Measurements from ENCODE around the gene BRCA2. TPM values are rescaled to one million over a fixed set of nuclear protein-coding genes. Genes with fewer than 3 reads are reported as not detected.

BRCA2 gene
- total RNA-seq, 4 donors from 2014 or later: 0.49 to 2.1 (median 0.90) TPM

DNA sequence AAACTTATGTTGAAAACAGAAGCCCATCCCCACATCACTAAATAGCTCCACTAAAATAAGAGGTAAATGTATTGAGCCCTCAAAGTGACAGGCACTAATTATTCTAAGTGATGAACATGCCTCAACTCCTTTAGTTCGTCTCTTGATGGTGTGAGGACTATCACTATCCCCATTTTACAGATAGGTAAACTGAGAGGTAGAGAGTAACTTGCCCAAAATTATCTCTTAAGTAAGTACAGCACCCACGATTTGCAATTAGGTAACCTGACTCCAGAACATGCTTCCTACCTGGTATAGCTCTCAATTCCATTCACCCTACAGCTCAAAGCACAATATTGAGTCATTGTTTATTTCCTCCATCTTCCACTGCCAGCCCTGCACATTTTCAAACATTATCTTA, 12.8 kb upstream of the BRCA2 start:
- intact Hi-C loops (cut with DNase I; ENCODE audit: low total_unique reads): loop anchor here (10.0 kb wide), 1 partner anchor 268 kb away; the partner anchor contains the start of gene FRY
- H3K4me3 ChIP-seq (ENCODE audit: low read depth, poor library complexity, severe bottlenecking): no peak overlapping the region
- no peak for TF ChIP-seq POLR2A (IDR thresholded peaks at IDR 0.05)
- TF ChIP-seq, protein P1, sequence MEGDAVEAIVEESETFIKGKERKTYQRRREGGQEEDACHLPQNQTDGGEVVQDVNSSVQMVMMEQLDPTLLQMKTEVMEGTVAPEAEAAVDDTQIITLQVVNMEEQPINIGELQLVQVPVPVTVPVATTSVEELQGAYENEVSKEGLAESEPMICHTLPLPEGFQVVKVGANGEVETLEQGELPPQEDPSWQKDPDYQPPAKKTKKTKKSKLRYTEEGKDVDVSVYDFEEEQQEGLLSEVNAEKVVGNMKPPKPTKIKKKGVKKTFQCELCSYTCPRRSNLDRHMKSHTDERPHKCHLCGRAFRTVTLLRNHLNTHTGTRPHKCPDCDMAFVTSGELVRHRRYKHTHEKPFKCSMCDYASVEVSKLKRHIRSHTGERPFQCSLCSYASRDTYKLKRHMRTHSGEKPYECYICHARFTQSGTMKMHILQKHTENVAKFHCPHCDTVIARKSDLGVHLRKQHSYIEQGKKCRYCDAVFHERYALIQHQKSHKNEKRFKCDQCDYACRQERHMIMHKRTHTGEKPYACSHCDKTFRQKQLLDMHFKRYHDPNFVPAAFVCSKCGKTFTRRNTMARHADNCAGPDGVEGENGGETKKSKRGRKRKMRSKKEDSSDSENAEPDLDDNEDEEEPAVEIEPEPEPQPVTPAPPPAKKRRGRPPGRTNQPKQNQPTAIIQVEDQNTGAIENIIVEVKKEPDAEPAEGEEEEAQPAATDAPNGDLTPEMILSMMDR (IDR thresholded peaks at IDR 0.05): no peak
- DNase-seq (ENCODE audit: low spot score in 2 of 2): no peak
- WGBS, 2 donors: 75 to 80% methylated on average over 2 of the region's 2 CpGs

DNA sequence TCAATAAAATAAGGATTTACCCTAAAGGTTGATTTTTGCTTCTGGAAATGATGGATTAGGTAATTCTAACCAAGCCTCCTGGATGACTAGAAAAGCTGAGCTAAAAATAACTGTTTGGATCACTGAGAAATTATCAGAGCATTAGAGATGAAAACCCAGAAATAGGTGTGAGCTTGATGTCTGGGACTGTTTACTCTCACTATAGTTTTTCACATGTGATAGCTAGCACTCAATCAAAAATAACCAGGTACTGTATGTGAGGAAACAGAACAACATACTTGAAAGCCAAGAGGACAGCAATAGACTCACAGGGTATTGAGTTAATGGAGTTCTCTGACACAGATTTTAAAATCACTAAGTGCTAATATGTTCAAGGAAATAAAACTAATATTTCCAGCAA, 9.7 kb upstream of the BRCA2 start:
- no peak for DNase-seq (ENCODE audit: low spot score in 2 of 2)
- TF ChIP-seq, protein P1 (IDR thresholded peaks at IDR 0.05): no peak
- no peak for TF ChIP-seq POLR2A (IDR thresholded peaks at IDR 0.05)
- intact Hi-C loops (cut with DNase I; ENCODE audit: low total_unique reads): loop anchor here (10.0 kb wide), 1 partner anchor 271 kb away; the partner anchor contains the start of gene FRY
- no peak overlapping the region for H3K4me3 ChIP-seq (ENCODE audit: low read depth, poor library complexity, severe bottlenecking)

DNA sequence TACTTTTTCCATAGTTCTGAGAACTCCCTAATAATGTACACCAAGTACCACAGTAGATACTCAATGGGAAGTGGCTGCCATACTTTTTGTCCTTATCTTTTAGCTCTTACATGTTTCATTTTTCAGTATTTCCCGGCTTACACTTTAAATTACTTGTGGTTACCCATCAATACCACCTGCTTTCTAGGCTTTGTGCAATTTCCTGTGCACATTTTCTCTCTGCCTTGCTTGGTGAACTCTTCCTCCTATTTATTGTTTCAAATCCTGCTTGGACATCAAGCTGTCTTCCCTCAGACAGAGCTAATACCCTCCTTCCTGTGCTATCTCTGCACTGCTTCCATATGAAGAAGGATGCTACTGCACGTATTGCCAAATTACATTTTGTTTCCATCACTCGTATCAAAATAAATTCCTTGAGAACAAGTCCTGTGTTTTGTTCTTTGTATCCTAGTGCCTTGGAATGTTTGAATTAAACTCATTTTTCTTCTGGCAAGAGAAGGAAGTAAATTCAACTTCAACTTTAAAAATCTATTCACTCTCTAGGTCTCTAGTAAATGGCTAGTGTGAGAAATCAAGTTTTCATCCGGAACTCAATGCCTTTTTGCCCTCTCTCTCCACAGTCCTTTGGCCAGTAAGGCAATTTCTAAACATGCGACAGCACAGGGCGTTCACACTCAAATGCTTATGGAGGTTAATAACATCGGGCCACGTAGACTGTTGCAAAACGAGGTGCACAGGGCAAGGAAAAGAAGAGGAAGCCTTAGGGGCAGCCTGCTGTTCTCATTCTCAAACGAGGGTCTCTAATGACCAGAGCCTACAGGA, 5.8 kb upstream of the BRCA2 start:
- intact Hi-C loops (cut with DNase I; ENCODE audit: low total_unique reads): loop anchor here (5.0 to 10.0 kb wide), 2 partner anchors 275 to 397 kb away; partner anchors contain the start of gene FRY
- TF ChIP-seq, protein P1 (IDR thresholded peaks at IDR 0.05): no peak
- no peak for TF ChIP-seq POLR2A (IDR thresholded peaks at IDR 0.05)
- no peak for DNase-seq (ENCODE audit: low spot score in 2 of 2)
- 32% methylated on average over 10 of the region's 10 CpGs for WGBS, 2 donors
- no peak overlapping the region for H3K4me3 ChIP-seq (ENCODE audit: low read depth, poor library complexity, severe bottlenecking)

DNA sequence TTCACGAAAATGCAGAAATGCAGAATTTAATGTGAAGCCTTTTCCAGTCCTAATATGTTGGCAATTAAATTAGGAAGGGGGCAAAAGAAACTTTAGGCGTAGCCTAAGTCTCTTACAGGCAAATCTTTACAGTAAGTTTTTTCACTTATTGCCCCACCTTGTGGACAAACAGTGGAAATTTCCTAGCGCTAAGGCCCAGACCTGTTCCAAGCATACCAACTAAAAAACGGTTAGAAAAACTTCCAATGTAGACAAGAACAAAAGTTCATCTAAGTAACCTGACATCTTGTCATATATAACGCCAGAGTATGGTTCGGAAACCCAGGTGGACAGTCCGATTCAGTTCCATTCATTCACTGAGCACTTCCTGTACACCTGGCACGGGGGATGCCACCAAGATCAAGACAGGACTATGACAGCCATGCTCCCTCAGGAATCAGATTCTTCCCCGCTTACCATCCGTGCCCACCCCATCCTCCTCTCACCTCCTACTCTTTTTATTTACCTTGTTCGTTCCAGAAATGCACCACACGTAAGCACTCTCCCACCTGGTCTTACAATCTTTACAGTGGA, 5.1 kb upstream of the BRCA2 start:
- WGBS, 2 donors: 45 to 49% methylated on average over 12 of the region's 12 CpGs
- no peak for DNase-seq (ENCODE audit: low spot score in 2 of 2)
- TF ChIP-seq, protein P1 (IDR thresholded peaks at IDR 0.05): no peak
- TF ChIP-seq POLR2A (IDR thresholded peaks at IDR 0.05): no peak
- no peak overlapping the region for H3K4me3 ChIP-seq (ENCODE audit: low read depth, poor library complexity, severe bottlenecking)
- intact Hi-C loops (cut with DNase I; ENCODE audit: low total_unique reads): loop anchor here (5.0 kb wide), 1 partner anchor 398 kb away; no protein-coding TSS in a partner anchor

DNA sequence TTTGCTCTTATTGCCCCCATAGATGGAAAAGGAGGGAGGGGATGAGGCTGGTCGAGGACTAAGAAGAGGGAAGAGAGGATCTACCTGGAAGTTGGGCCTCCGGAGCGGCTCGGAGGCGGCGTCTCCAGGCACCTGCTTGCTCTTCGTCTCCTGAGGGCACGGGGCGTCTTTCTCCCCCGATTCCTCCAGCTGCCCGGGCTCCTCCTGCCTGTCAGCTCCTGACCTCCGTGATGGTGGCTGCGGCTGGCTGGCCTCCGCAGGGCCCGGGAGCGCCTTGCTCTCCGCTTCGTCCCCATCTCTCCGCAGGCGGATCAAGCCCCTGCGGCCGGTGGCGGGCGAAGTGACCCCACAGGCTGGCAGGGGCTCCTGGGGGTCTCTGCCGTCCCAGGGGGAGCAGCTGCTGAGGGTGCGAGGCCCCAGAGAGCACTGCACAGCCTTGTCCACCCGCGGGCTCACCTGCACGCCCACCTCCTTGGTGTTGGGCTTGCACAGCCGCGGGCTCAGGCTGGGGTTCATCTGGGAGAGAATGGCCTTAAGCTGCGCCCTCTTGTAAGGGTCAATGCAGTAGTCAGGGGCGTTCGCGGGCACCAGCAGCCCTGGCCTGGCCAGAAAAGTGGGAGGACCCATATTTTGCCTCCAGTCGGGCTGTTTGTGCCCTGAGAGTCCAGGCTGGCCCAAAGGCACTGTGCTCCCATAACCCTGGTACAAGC, 4.0 kb upstream of the BRCA2 start:
- no peak for TF ChIP-seq POLR2A (IDR thresholded peaks at IDR 0.05)
- TF ChIP-seq, protein P1 (IDR thresholded peaks at IDR 0.05): no peak
- no peak for DNase-seq (ENCODE audit: low spot score in 2 of 2)
- intact Hi-C loops (cut with DNase I; ENCODE audit: low total_unique reads): loop anchor here (5.0 kb wide), 1 partner anchor 399 kb away; no protein-coding TSS in a partner anchor
- no peak overlapping the region for H3K4me3 ChIP-seq (ENCODE audit: low read depth, poor library complexity, severe bottlenecking)
- 89 to 93% methylated on average over 23 to 35 of the region's 36 CpGs for WGBS, 2 donors
